NCI-H524 (cell line): ENCODE data around the gene SMYD3.
"Not testable (repeated sequence)": the region's sequence is repeated elsewhere in the genome, so short reads cannot be mapped to it uniquely, and the experiment has no call there.

ENCODE experiments used
- DNase-seq, 2 experiments: peaks; one replicate each; lab custom pipeline; 2025; lab: John Stamatoyannopoulos, UW

Gene SMYD3

DNA sequence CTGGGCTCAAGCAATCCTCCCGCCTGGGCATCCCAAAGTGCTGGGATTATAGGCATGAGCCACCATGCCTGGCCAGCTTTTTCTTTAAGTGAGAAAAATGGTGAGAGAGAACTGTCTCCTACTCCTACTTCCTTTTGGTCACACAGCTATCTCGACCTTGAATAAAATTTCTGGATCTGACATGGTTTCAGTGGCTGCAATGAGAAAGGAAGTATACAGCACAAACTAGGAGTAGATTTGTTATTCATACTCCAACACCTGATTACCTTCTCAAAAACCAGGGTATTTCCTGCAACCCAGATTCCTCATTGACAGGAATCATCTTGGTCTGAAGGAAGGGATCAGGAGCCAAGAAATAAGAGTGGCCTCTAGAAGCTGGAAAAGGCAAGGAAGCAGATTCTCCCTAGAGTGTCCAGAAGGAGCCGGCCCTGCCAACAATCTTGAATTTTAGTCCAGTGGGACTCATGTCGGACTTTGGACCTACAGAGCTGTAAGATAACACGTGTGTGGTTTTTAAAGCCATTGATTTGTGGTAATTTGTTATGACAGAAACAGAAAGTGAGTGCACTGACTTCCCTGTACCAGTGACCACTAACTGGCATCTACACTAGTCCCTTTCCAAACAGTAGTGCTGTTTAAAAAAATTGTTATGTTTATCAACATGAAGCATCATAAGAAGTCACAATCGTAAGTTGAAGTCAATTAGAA lies 516.6 kb downstream of the SMYD3 start:
- no peak for DNase-seq

DNA sequence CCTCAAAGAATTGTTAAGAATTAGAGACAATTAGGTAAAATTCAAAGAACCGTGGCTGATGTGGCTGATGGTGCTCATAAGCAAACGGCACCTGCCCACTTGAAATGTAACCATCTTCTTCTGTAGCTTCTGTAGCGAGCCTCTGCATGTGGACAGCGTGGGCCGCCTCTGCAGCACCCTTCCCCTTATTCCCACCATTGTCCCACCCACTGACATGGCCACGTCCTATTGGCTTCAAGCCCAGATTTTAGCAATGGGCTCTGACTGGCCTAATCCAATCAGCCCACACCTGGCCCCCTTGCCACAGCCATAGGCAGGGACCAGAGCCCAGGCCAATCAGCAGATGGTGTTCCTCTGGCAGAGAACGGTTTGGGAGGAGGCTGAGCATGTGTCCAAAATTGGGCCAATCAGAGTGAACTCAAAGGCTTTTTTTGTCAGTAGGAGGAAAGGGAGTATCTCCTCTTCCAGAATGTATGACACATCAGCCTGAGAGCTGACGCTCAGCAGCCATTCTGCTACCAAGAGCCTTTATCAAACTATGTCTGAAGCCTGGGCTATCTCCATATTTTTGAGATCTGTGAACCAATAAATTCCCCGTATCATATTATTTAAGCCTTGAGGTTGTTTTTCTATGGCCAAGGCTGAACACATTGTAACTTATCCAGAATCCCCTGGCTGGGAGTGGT lies 518.5 kb downstream of the SMYD3 start:
- DNase-seq, result peak in 1 of 2 experiments; percentile 18

DNA sequence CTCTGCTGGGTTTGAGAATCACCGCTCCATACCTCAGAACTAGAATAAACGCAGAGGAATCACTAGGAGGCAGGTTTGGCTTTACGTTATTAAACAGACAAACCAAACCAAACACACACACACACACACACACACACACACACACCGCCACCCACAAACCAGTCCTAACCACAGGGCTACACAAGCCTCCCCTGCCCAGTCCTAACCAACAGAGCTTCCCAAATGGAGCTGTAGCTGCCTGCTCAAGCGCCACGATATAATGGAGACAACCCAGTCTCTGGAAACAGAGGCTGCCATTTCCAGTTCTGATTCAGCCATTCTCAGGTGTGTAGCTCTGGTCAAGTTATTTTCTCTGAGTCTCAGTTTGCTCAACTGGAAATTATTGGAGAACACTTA lies 519.1 kb downstream of the SMYD3 start:
- DNase-seq, result no peak

DNA sequence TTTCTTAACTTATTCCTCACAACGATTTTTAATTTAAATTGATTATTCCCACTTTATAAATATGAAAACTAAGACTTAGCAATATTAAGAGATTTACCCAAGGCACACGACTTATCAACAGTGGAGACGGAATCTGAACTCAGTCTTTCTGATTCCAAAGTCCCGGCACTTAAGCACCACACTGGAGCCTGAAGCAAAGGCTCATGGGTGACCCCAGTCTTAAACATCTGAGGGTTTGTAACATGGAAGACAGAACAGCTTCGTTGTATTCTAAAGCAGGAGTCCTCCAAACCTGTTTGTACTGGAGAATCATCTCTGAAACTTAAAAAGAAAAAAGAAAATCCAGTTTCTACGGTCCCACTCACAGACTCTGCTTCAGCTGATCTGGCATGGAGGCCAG lies 519.5 kb downstream of the SMYD3 start:
- no peak for DNase-seq

DNA sequence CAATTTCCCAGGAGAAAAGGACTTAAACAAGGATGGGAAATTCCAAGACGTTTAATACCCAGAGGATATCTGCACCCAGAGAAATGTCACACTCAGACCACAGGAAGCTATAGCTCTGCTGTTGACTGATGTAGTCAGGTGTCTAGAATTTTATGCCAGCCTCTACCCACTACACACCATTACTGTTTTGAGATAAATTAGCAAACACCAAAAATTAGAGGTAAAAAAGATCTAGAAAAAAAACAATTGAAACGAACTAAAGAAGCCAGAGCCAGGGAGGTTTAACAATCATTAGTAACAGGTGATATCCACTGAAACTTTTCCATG lies 519.9 kb downstream of the SMYD3 start:
- DNase-seq, result no peak

DNA sequence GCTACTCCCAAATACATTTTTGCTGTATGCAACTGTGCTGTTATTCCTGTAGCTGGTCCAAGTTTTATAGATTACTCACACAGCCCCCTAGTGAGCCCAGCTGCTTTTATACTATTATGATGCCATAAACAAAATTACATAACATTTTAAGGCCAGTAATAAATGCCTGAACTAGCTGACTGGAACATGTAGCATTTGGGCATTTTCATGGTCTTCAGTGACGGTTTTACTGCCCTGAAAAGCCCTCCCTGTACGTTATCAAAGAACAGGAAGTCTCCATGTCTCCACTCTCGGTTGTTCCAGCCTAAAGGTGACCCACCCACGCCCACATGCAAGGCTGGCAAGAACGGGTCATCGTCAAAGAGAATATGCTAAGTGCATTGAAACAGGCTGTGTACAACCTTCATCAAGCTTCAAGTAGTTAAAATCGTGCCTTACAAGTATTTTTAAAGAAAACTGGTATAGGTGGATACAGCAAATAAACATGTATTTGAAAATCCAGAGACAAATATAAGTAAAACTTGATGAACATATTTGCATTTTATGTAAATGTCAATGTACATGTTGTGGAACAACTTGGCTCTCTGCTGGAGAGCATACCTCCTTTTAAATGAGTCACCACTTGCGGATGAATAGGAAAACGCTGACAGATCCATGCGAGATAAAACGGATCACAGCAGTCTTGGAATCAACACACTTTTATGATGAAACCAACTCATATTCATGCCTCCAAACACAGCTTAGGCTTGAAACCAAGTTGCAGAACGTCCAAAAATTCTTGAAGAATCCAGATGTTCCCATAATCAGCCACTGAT lies 520.5 kb downstream of the SMYD3 start:
- DNase-seq, result no peak

DNA sequence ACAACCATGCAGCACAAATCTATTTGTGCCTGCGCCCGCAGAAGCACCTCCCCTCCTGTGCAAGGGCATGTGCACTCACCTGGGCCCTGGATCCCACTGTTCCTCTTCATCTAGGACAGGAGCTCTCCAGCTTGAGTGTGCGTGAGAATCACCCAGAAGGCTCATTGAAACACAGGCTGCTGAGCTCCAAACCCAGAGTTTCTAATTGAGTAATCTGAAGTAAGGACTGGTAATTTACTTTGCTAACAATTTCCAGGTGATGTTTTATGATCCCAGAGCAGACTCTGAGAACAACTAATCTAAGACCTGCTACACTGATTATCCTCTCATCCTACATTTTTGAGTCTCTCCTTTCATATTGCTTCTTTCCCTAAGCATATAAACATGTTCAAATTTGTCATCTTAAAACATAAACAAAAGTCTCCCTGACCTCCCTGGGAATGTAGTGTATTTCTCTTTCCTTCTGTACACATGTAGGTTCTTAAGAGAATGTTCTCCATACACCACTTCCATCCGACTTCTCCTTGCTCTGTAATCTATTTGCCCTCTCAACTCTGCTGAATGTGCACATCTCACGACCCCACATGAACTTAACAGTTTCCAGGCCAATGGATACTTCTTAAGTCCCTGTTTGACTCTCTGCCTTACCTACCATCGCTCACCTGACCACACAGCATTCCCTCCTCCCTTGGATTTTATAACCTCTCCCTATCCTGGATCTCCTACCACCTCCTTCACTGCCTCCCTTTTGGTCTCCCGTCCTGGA lies 522.5 kb downstream of the SMYD3 start:
- DNase-seq, result no peak

DNA sequence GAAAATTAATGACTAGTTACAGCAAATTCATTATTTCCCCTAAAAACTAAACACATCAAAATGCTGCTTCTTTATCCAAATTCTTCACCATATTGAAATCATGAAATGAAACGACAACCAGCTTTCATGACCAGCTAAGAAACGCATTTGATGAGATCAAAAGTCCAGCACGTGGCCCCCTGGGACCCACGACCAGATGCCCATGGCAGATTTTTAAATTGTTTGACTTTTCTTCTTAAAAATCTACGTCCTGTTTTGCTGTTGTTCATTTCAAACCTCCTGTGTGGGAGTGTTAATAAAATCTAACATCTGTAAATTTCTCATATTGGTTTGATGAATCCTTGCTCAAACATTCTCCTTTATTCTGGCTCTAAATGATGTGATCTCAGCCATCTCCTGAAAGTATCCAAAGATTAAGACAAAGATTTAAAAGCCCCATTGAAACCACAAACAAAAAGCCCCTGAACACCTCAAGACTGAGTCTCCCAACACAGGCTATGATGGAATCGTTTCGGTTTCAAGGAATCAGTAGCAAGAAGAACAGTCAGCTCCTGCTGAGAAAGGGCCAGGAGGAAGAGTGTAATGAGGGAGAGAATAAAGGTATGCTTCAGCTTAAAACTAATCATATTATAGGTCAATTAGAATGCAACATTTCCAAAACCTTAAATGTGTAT lies 523.6 kb downstream of the SMYD3 start:
- no peak for DNase-seq

DNA sequence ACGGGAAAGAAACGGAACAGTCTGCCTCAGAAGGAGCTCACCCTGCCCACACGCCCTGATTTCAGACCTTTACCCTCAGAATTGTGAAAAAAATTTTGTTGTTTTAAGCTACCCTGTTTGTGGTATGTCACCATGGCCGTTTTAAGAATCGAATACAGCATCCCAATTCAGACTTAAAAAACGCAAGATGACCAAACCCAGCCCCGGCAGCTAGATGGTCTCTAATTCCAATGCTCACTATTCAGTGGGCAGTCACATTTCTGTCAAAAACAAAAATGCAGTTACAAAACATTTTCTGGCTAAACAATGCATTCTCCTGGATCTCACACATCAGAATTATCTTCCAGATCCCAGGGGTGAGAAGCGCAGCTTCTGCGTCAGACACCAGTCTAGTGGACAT lies 527.5 kb downstream of the SMYD3 start:
- no peak for DNase-seq

DNA sequence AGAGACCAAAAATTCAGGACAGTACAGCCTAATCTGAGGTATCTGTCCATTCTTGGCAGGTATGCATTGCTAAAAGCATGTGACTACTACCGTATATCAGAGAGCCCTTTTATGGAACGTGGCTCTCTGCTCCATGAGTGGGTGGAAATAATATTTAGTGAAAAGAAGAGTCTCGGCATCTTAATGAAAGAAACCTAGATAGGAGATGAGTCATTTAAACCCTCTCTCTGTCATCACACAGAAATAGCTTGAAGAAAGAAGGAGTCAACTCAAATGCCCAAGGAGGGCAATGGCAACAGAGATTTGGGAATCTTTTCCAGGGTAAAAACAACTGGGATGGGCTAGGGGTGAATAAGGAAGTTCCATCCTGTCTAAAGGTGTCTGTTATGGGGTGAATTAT lies 528.2 kb downstream of the SMYD3 start:
- no peak for DNase-seq

DNA sequence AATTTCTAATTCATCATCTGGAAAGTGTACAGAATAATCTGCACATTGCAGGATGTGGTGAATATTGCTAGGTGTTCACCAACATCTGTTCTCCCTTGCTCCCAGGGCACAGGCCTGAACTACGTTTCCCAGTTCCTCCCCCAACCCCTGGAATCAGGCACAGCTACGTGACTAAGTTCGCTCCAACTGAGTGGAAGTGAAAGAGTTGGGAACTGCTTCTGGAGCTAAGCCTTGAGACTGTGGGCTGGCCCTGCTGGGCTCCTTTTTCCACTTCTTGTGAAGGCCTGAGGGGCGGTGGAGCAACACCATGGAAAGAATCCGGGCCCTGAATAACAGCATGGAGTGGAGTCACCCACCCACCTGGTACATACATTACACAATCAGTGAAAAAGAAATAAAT lies 534.6 kb downstream of the SMYD3 start:
- DNase-seq, result no peak

DNA sequence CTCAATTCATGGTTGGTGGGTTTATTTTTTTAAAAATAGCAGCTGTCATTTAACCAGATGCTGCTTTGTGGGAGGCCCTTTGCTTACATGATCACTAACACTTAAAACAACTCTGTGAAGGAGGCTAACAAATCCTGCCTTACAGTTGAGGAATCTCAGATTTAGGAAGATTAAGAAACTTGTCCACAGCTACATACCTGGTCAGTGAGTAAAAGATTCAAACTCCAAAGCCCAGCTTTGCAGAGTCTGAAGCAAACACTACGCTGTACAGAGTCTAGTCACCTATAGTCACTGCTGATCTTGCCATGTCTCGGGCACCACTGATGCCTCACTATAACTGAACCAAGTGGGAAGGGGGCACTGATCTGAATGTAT lies 535.4 kb downstream of the SMYD3 start:
- DNase-seq, result no peak

DNA sequence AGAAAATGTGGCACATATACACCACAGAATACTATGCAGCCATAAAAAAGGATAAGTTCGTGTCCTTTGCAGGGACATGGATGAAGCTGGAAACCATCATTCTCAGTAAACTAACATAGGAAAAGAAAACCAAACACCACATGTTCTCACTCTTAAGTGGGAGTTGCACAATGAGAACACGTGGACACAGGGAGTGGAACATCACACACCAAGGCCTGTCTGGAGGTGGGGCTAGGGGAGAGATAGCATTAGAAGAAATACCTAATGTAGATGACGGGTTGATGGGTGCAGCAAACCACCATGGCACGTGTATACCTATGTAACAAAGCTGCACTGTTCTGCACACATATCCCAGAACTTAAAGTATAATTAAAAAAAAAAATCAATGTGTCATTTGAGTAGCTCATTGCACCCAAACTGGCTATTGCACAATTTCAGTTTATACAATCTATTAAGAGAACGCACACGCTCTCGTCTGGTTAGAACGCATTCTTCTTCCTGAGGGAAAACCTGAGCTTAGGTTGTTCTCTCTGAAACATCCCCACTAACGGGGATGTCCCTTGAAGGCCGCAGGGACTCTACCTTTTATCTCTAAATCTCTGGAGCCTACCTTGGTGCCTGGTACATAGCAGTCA lies 535.9 kb downstream of the SMYD3 start:
- DNase-seq, result not testable (repeated sequence)

DNA sequence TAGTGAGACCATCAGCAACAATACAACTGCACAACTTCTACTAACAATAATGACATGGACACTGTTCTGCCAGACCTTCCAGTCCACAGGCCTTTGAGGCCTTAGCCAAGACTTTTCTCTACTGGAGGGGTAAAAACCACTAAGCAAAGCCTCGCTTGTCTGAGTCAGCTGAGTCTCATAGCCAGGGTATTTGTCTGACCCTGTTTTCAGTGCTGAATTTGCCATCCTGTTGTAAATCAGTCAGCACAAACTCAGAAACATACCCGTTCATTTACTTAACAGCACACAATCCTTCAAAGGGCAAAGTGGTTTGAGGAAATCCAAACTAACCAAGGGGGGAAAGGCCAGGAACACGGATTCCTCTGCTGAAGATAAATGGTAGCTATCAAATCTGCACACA lies 537.8 kb downstream of the SMYD3 start:
- DNase-seq, result no peak

DNA sequence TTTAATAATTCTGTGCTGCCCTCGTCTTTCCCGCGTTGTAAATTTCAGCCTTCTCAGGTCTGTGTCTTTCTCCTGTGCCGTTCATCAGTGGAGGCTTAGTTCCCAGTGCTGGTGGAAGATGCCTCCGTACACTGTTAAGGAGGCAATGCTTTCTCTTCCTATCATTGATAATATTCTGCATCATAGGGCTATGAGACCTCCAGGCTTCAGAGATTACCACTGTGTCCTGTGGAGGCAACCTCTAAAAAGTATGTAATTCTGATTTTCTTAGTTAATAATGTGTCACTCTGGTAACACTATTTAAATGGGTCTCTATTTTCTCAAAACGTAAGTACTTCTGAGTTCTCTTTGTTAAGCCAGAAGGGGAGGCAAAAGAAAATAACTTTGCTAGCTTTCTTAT lies 538.3 kb downstream of the SMYD3 start:
- DNase-seq, result no peak

DNA sequence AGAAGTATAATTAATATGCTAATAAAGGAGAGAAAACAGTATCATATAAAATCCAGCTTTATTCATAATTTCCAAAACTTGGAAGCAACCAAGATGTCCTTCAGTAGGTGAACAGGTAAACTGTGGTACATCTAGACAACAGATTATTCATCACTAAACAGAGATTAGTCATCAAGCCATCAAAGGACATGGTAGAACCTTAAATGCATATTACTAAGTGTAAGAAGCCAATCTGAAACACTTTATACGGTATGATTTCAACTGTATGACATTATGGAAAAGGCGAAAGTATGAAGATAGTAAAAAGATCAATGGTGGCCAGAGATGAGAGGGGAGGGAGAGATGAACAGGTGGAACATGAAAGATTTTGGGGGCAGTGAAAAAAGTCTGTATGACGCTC lies 541.7 kb downstream of the SMYD3 start:
- DNase-seq, result no peak

DNA sequence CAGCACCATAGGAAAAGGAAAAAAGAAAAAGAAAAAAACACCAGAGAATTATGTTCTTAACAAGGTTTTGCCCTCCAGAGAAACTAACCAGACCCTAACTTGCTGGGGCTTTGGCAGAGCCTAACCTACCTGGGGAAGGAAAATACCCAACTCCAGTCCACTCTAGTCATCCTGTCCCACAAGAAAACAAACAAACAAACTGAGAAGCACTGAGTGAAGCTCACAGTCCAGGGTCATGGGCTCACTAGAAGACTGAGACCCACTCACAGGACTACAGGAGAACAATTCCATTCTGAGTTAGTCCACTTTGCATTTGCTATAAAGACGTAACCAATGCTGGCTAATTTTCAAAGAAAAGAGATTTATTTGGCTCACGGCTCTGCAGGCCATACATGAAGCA lies 543.4 kb downstream of the SMYD3 start:
- DNase-seq, result no peak

DNA sequence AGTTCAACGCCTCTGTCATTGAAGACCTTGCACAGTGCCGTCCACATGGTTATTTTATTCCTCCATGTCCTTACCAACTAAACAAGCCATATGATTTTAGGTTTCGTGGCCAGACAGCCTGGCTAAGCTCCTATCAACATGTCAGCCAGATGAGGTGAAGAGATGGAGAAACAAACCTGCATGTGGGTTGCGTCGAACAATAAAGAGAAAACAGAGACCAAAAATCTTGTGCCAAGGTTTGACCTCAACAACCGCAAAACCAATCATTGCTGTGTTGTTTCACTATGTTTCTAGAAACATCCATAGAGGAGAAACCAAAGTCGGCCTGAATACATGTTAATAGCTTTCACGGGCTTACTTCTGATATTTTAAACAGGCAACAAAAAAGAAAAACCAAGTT lies 544.6 kb downstream of the SMYD3 start:
- DNase-seq, result no peak

DNA sequence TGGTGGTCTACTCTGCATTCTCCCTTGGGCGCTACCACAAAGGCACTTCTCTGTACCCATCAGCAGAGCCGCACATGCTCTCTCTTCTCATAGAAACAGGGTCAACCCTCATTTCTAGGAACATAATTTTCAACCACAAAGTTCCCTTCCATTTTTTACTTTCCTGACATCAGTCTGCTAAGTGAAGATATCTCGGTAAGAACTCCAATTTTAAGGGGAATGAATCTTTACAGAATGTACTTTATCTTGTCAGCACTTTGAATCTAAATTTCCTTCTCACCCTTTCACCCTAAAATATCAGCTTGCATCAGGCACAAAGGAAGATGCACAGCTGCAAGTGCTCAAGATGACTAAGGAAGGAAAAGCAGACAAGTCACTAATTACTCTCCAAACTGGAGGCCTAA lies 545.9 kb downstream of the SMYD3 start:
- no peak for DNase-seq

DNA sequence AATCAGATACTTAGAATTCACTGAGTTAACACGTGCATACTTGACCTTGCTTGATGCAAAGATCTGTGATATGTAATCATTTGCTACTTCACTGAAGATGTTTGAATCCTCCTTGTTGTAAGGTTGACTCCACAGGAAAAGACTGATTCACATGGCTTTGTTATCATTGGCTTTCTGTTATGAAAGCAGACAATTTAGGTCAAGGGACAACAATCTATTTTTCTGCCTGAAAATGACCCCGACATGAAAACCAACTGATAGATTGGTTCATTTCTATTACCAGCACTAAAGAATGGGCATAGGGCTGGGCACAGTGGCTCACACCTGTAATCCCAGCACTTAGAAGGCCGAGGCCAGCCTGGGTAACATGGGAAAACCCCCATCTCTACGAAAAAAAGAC lies 546.9 kb downstream of the SMYD3 start:
- DNase-seq, result no peak

DNA sequence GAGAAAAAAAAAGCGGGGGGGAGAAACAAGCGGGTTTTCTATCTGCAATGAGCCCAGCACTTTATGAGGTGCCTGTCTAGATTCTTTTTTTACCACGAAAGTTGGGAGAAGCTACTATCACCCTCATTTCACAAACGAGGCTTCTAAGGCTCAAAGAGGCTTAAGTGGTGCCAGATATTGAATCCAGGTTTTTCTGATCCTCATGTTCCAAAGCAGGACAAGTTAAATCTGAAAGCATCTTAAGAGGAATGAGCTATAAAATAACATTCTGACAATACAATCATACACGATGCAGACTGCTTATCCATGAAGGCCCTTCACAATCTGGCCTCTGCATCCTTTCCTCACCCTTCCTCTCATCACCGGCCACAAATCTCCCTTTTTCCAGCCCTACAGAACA lies 549.1 kb downstream of the SMYD3 start:
- no peak for DNase-seq

DNA sequence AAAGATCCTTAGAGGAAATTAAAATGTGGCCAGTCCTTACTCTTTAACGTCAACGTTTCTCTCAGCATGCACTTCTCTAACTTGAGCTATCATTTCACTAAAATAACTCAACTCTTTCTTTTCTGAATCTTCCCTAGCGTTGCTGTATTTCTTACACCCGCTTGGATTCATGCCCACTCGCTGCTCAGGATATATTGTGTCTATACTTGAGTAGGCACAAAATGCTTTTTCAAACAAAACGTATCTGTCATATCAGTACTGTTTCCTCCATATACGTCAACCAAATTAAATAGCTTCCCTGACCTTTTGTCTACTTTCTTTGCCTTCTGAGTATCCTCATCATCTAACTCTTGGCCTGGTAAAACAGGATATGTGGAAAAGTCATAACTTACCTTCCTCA lies 549.7 kb downstream of the SMYD3 start:
- no peak for DNase-seq
